ENCODE measurements around the gene MRPS16.

Gene MRPS16

GRCh38 chr10:73252445-73253224 is at the start of gene MRPS16:
Gene MRPS16, minus strand, starts transcription at chr10:73252644. Its CDS starts 162 bp downstream, at chr10:73252482.
- TF ChIP-seq CTCF (IDR thresholded peaks at IDR 0.05; ENCODE audit: low read depth, low read length) = no peak
- peak within 1 kb of the TSS; percentile 85 for H3K4me3 ChIP-seq (ENCODE audit: low read depth, low read length)

GRCh38 chr10:73296946-73297345 is 44.5 kb upstream of the MRPS16 start:
- no peak for TF ChIP-seq CTCF (IDR thresholded peaks at IDR 0.05; ENCODE audit: low read depth, low read length)
- H3K4me3 ChIP-seq (ENCODE audit: low read depth, low read length) = no peak overlapping the region

GRCh38 chr10:73293461-73293860 is 41.0 kb upstream of the MRPS16 start:
- TF ChIP-seq CTCF (IDR thresholded peaks at IDR 0.05; ENCODE audit: low read depth, low read length) = no peak
- no peak overlapping the region for H3K4me3 ChIP-seq (ENCODE audit: low read depth, low read length)

- H3K4me3 ChIP-seq (ENCODE audit: low read depth, low read length) = no peak overlapping the region
- no peak for TF ChIP-seq CTCF (IDR thresholded peaks at IDR 0.05; ENCODE audit: low read depth, low read length)
Measured at GRCh38 chr10:73289958-73290357, 37.5 kb upstream of the MRPS16 start.

GRCh38 chr10:73287441-73287840 is 35.0 kb upstream of the MRPS16 start:
- H3K4me3 ChIP-seq (ENCODE audit: low read depth, low read length) = no peak overlapping the region
- no peak for TF ChIP-seq CTCF (IDR thresholded peaks at IDR 0.05; ENCODE audit: low read depth, low read length)

GRCh38 chr10:73281097-73281496 is 28.7 kb upstream of the MRPS16 start:
- no peak for TF ChIP-seq CTCF (IDR thresholded peaks at IDR 0.05; ENCODE audit: low read depth, low read length)

GRCh38 chr10:73264423-73264822 is 12.0 kb upstream of the MRPS16 start:
- no peak overlapping the region for H3K4me3 ChIP-seq (ENCODE audit: low read depth, low read length)
- TF ChIP-seq CTCF (IDR thresholded peaks at IDR 0.05; ENCODE audit: low read depth, low read length) = no peak

More at GRCh38 chr10:73281097-73281496, 28.7 kb upstream of the MRPS16 start:
- no peak overlapping the region for H3K4me3 ChIP-seq (ENCODE audit: low read depth, low read length)
